Dendritic cell treated with granulocyte-macrophage colony-stimulating factor and Interleukin-4, amounts not matched to agents 40 ng/mL and 50 ng/mL, for 4 days (primary cell): ENCODE results near the gene GLB1L3.

Experiments used
- H3K27ac Mint-ChIP-seq: one replicate; pipeline ENCODE4 v1.8.0; 2022; ENCODE audit warnings: mild to moderate bottlenecking, mixed read lengths
- H3K27me3 Mint-ChIP-seq: one replicate; pipeline ENCODE4 v1.8.0; 2022; ENCODE audit warnings: mild to moderate bottlenecking, mixed read lengths
- H3K36me3 Mint-ChIP-seq: one replicate; pipeline ENCODE4 v1.8.0; 2022; ENCODE audit warnings: low read depth, mixed read lengths
- H3K4me1 Mint-ChIP-seq: one replicate; pipeline ENCODE4 v1.8.0; 2022; ENCODE audit warnings: low read depth, mixed read lengths
- H3K4me3 Mint-ChIP-seq: one replicate; pipeline ENCODE4 v1.8.0; 2022; ENCODE audit warnings: mild to moderate bottlenecking, moderate library complexity, mixed read lengths
- H3K9me3 Mint-ChIP-seq: one replicate; pipeline ENCODE4 v1.8.0; 2022; ENCODE audit warnings: mixed read lengths
- intact Hi-C: fragments of 100-400 bp; cut with micrococcal nuclease; formaldehyde crosslinking; loops from one replicate; pipeline ENCODE4 v1.15.0; 2022

The GLB1L3 gene

GRCh38 chr11:134357545-134357839 is 81.3 kb downstream of the GLB1L3 start:
- Mint-ChIP-seq H3K36me3 (no peaks in the 10 kb centered on the region), H3K4me3 (no peak overlapping the region), H3K27ac (no peak overlapping the region), H3K27me3 (peaks cover 11% of the 10 kb centered on the region), H3K4me1 (no peaks in the 10 kb centered on the region), H3K9me3 (no peaks in the 10 kb centered on the region)
- intact Hi-C loops: no loop called here

- no peak overlapping the region for H3K27ac Mint-ChIP-seq
- H3K36me3 Mint-ChIP-seq: no peaks in the 10 kb centered on the region
- intact Hi-C loops: no loop called here
- H3K27me3 Mint-ChIP-seq: peaks cover 11% of the 10 kb centered on the region
- H3K4me1 Mint-ChIP-seq: no peaks in the 10 kb centered on the region
- no peaks in the 10 kb centered on the region for H3K9me3 Mint-ChIP-seq
- no peak overlapping the region for H3K4me3 Mint-ChIP-seq
Observed at GRCh38 chr11:134358165-134358855, 82.1 kb downstream of the GLB1L3 start.

GRCh38 chr11:134358856-134359490 is 82.8 kb downstream of the GLB1L3 start:
- H3K27me3 Mint-ChIP-seq: peaks cover 11% of the 10 kb centered on the region
- no peaks in the 10 kb centered on the region for H3K36me3 Mint-ChIP-seq
- no peak overlapping the region for H3K4me3 Mint-ChIP-seq
- H3K4me1 Mint-ChIP-seq: no peaks in the 10 kb centered on the region
- no peaks in the 10 kb centered on the region for H3K9me3 Mint-ChIP-seq
- intact Hi-C loops: no loop called here
- H3K27ac Mint-ChIP-seq: no peak overlapping the region

GRCh38 chr11:134359646-134360045 is 83.5 kb downstream of the GLB1L3 start:
- Mint-ChIP-seq H3K27me3 (peaks cover 11% of the 10 kb centered on the region), H3K4me1 (no peaks in the 10 kb centered on the region), H3K4me3 (no peak overlapping the region), H3K36me3 (no peaks in the 10 kb centered on the region), H3K9me3 (no peaks in the 10 kb centered on the region), H3K27ac (no peak overlapping the region)
- intact Hi-C loops: no loop called here

GRCh38 chr11:134360050-134360835 is 84.1 kb downstream of the GLB1L3 start:
- Mint-ChIP-seq H3K9me3 (no peaks in the 10 kb centered on the region), H3K36me3 (no peaks in the 10 kb centered on the region), H3K4me3 (no peak overlapping the region), H3K27me3 (peaks cover 9% of the 10 kb centered on the region), H3K27ac (no peak overlapping the region), H3K4me1 (no peaks in the 10 kb centered on the region)
- intact Hi-C loops: no loop called here

- Mint-ChIP-seq H3K4me1 (no peaks in the 10 kb centered on the region), H3K4me3 (no peak overlapping the region), H3K27me3 (peaks cover 9% of the 10 kb centered on the region), H3K36me3 (no peaks in the 10 kb centered on the region), H3K9me3 (no peaks in the 10 kb centered on the region), H3K27ac (no peak overlapping the region)
- intact Hi-C loops: no loop called here
Observed at GRCh38 chr11:134361661-134362060, 85.5 kb downstream of the GLB1L3 start.

GRCh38 chr11:134362192-134362901 is 86.2 kb downstream of the GLB1L3 start:
- Mint-ChIP-seq H3K4me1 (no peaks in the 10 kb centered on the region), H3K27me3 (peaks cover 9% of the 10 kb centered on the region), H3K9me3 (no peaks in the 10 kb centered on the region), H3K4me3 (no peak overlapping the region), H3K27ac (no peak overlapping the region), H3K36me3 (no peaks in the 10 kb centered on the region)
- intact Hi-C loops: no loop called here

GRCh38 chr11:134363161-134363560 is 87.0 kb downstream of the GLB1L3 start:
- Mint-ChIP-seq H3K27ac (no peak overlapping the region), H3K36me3 (no peaks in the 10 kb centered on the region)
- intact Hi-C loops: no loop called here

GRCh38 chr11:134363592-134363991 is 87.4 kb downstream of the GLB1L3 start:
- peaks cover 9% of the 10 kb centered on the region for H3K27me3 Mint-ChIP-seq
- H3K27ac Mint-ChIP-seq: no peak overlapping the region
- no peaks in the 10 kb centered on the region for H3K36me3 Mint-ChIP-seq
- H3K4me1 Mint-ChIP-seq: no peaks in the 10 kb centered on the region
- no peak overlapping the region for H3K4me3 Mint-ChIP-seq
- intact Hi-C loops: no loop called here
- H3K9me3 Mint-ChIP-seq: no peaks in the 10 kb centered on the region

More at GRCh38 chr11:134363161-134363560, 87.0 kb downstream of the GLB1L3 start:
- Mint-ChIP-seq H3K9me3 (no peaks in the 10 kb centered on the region), H3K4me3 (no peak overlapping the region), H3K4me1 (no peaks in the 10 kb centered on the region), H3K27me3 (peaks cover 9% of the 10 kb centered on the region)

- intact Hi-C loops: no loop called here
- Mint-ChIP-seq H3K27ac (no peak overlapping the region), H3K4me1 (no peaks in the 10 kb centered on the region), H3K36me3 (no peaks in the 10 kb centered on the region), H3K4me3 (no peak overlapping the region), H3K27me3 (peaks cover 9% of the 10 kb centered on the region), H3K9me3 (no peaks in the 10 kb centered on the region)
Observed at GRCh38 chr11:134364261-134364660, 88.1 kb downstream of the GLB1L3 start.

- intact Hi-C loops: no loop called here
- H3K27me3 Mint-ChIP-seq: peaks cover 3% of the 10 kb centered on the region
- H3K4me3 Mint-ChIP-seq: no peak overlapping the region
- no peaks in the 10 kb centered on the region for H3K9me3 Mint-ChIP-seq
- H3K27ac Mint-ChIP-seq: no peak overlapping the region
- no peaks in the 10 kb centered on the region for H3K36me3 Mint-ChIP-seq
- no peaks in the 10 kb centered on the region for H3K4me1 Mint-ChIP-seq
Observed at GRCh38 chr11:134365011-134365925, 89.1 kb downstream of the GLB1L3 start.

GRCh38 chr11:134366254-134366653 is 90.1 kb downstream of the GLB1L3 start:
- H3K27me3 Mint-ChIP-seq: no peaks in the 10 kb centered on the region

GRCh38 chr11:134367781-134368180 is 91.6 kb downstream of the GLB1L3 start:
- Mint-ChIP-seq H3K4me1 (no peaks in the 10 kb centered on the region), H3K36me3 (no peaks in the 10 kb centered on the region), H3K4me3 (no peak overlapping the region), H3K27ac (no peak overlapping the region), H3K9me3 (no peaks in the 10 kb centered on the region), H3K27me3 (no peaks in the 10 kb centered on the region)
- intact Hi-C loops: no loop called here

More at GRCh38 chr11:134366254-134366653, 90.1 kb downstream of the GLB1L3 start:
- H3K36me3 Mint-ChIP-seq: no peaks in the 10 kb centered on the region
- H3K4me1 Mint-ChIP-seq: no peaks in the 10 kb centered on the region
- no peak overlapping the region for H3K27ac Mint-ChIP-seq
- intact Hi-C loops: no loop called here
- no peaks in the 10 kb centered on the region for H3K9me3 Mint-ChIP-seq
- H3K4me3 Mint-ChIP-seq: no peak overlapping the region
